OCI-LY3 (cell line): ENCODE results near the gene LRRN4CL.

ENCODE experiments used
- H2AFZ ChIP-seq: fragments of 200-600, 300-600 bp; shearing (Covaris generic); 2 replicates; pipeline ENCODE4 v1.6.0; 2014; ENCODE audit warnings: antibody characterized with exemption, low read depth, low read length
- H3K27ac ChIP-seq: fragments of 200-600, 300-600 bp; sonication (generic); 2 replicates; pipeline ENCODE4 v1.5.1; 2014; ENCODE audit warnings: mild to moderate bottlenecking, low read length, moderate library complexity, mixed read lengths
- H3K27me3 ChIP-seq: fragments of 200-600, 300-600 bp; sonication (generic); 2 replicates; pipeline ENCODE4 v1.6.1; 2014; ENCODE audit warnings: low read depth, low read length, mixed read lengths
- H3K36me3 ChIP-seq: fragments of 200-600, 300-600 bp; sonication (generic); replicated peaks from 2 replicates; pipeline ENCODE3; 2014; ENCODE audit warnings: low read depth, low read length, mixed read lengths
- H3K4me1 ChIP-seq: fragments of 300-600, 200-600 bp; sonication (generic); 2 replicates; pipeline ENCODE4 v1.6.1; 2014; ENCODE audit warnings: low read length, mixed read lengths
- H3K4me2 ChIP-seq: fragments of 200-600, 300-600 bp; sonication (generic); 2 replicates; pipeline ENCODE4 v1.6.1; 2014; ENCODE audit warnings: low read length, mixed read lengths
- H3K4me3 ChIP-seq: fragments of 300-600, 200-600 bp; sonication (generic); 2 replicates; pipeline ENCODE4 v1.5.1; 2014; ENCODE audit warnings: antibody characterized with exemption, mild to moderate bottlenecking, low read length, moderate library complexity
- H3K79me2 ChIP-seq: fragments of 300-600, 200-600 bp; shearing (Covaris generic); 2 replicates; pipeline ENCODE4 v1.6.1; 2014; ENCODE audit warnings: mild to moderate bottlenecking, low read length, mixed read lengths
- H3K9ac ChIP-seq: fragments of 300-600, 200-600 bp; shearing (Covaris generic); 2 replicates; pipeline ENCODE4 v1.6.0; 2014; ENCODE audit warnings: mild to moderate bottlenecking, low read length, moderate library complexity
- H3K9me3 ChIP-seq: fragments of 200-600, 300-600 bp; shearing (Covaris generic); 2 replicates; pipeline ENCODE4 v1.6.1; 2014; ENCODE audit warnings: low read length, mixed read lengths; ENCODE audit not compliant: insufficient read depth
- H4K20me1 ChIP-seq: fragments of 200-600, 300-600 bp; sonication (generic); 2 replicates; pipeline ENCODE4 v1.6.1; 2016; ENCODE audit warnings: low read length, mixed read lengths; ENCODE audit not compliant: insufficient read depth
- CTCF ChIP-seq: fragments of 200-600, 300-600 bp; sonication (generic); IDR thresholded peaks from 2 replicates; pipeline ENCODE4 v1.5.1; 2014; ENCODE audit warnings: antibody characterized with exemption, low read length, low read depth
- EZH2phosphoT487 ChIP-seq: fragments of 200-600 bp; shearing (Covaris generic); IDR thresholded peaks from 2 replicates; pipeline ENCODE4 v1.6.1; 2018; ENCODE audit warnings: antibody characterized with exemption, mixed run types, low read depth

LRRN4CL gene

GRCh38 chr11:62728171-62728988, 39.0 kb upstream of the LRRN4CL start, which contains the start of gene TTC9C:
Gene TTC9C (plus strand): TSS chr11:62728486. CDS start chr11:62728849, 363 bp downstream.
- H3K27ac ChIP-seq: peak within 1 kb of the TSS; percentile 96
- peak within 1 kb of the TSS; percentile 95 for H2AFZ ChIP-seq
- peak within 1 kb of the TSS; percentile 91 for H3K4me3 ChIP-seq
- TF ChIP-seq CTCF: no peak
- TF ChIP-seq EZH2phosphoT487: no peak
- H3K9me3 ChIP-seq: no peaks in the 10 kb centered on the region
- H3K36me3 ChIP-seq: peaks cover 39% of the 10 kb centered on the region
- peak within 1 kb of the TSS; percentile 87 for H3K4me2 ChIP-seq
- peaks cover 28% of the 10 kb centered on the region for H4K20me1 ChIP-seq
- peak within 1 kb of the TSS; percentile 99 for H3K9ac ChIP-seq
- H3K79me2 ChIP-seq: peaks cover 76% of the 10 kb centered on the region
- H3K4me1 ChIP-seq: peaks cover 17% of the 10 kb centered on the region
- H3K27me3 ChIP-seq: no peaks in the 10 kb centered on the region

- Histone ChIP-seq H3K4me1 (peaks cover 17% of the 10 kb centered on the region), H3K36me3 (peaks cover 38% of the 10 kb centered on the region), H3K9me3 (no peaks in the 10 kb centered on the region), H3K9ac (peak overlapping the region; percentile 99), H3K27ac (peak overlapping the region; percentile 96), H4K20me1 (peaks cover 28% of the 10 kb centered on the region), H3K4me3 (peak overlapping the region; percentile 91), H3K27me3 (no peaks in the 10 kb centered on the region), H3K79me2 (peaks cover 78% of the 10 kb centered on the region), H2AFZ (peak overlapping the region; percentile 95), H3K4me2 (peak overlapping the region; percentile 87)
- TF ChIP-seq CTCF: no peak
- TF ChIP-seq EZH2phosphoT487: no peak
Measured at GRCh38 chr11:62727872-62728170, 38.5 kb upstream of the LRRN4CL start.

GRCh38 chr11:62727165-62727871, 38.0 kb upstream of the LRRN4CL start, which contains the start of gene HNRNPUL2:
Gene HNRNPUL2 (minus strand): TSS chr11:62727457. CDS start chr11:62727156, 301 bp downstream.
- H4K20me1 ChIP-seq: peaks cover 28% of the 10 kb centered on the region
- TF ChIP-seq CTCF (no peak), EZH2phosphoT487 (no peak)
- H3K27me3 ChIP-seq: no peaks in the 10 kb centered on the region
- H3K4me2 ChIP-seq: peak within 1 kb of the TSS; percentile 91
- H3K36me3 ChIP-seq: peaks cover 43% of the 10 kb centered on the region
- H2AFZ ChIP-seq: peak within 1 kb of the TSS; percentile 95
- peaks cover 17% of the 10 kb centered on the region for H3K4me1 ChIP-seq
- peaks cover 83% of the 10 kb centered on the region for H3K79me2 ChIP-seq
- H3K9ac ChIP-seq: peak within 1 kb of the TSS; percentile 99
- peak within 1 kb of the TSS; percentile 91 for H3K4me3 ChIP-seq
- H3K9me3 ChIP-seq: no peaks in the 10 kb centered on the region
- H3K27ac ChIP-seq: peak within 1 kb of the TSS; percentile 96

GRCh38 chr11:62726915-62727164, 37.5 kb upstream of the LRRN4CL start:
- peak overlapping the region; percentile 91 for H3K4me3 ChIP-seq
- TF ChIP-seq EZH2phosphoT487 (no peak), CTCF (no peak)
- no peaks in the 10 kb centered on the region for H3K27me3 ChIP-seq
- peak overlapping the region; percentile 99 for H3K9ac ChIP-seq
- peak overlapping the region; percentile 91 for H3K4me2 ChIP-seq
- H3K36me3 ChIP-seq: peaks cover 48% of the 10 kb centered on the region
- H3K79me2 ChIP-seq: peaks cover 84% of the 10 kb centered on the region
- H3K27ac ChIP-seq: peak overlapping the region; percentile 96
- no peak overlapping the region for H2AFZ ChIP-seq
- H4K20me1 ChIP-seq: peaks cover 28% of the 10 kb centered on the region
- no peaks in the 10 kb centered on the region for H3K9me3 ChIP-seq
- peaks cover 17% of the 10 kb centered on the region for H3K4me1 ChIP-seq
